ENCODE results near the gene BCORL1. TPM values are rescaled to one million over a fixed set of nuclear protein-coding genes. Genes with fewer than 3 reads are reported as not detected.

Gene BCORL1
- total RNA-seq, 1 donor from 2014 or later, result 6.1 TPM

DNA sequence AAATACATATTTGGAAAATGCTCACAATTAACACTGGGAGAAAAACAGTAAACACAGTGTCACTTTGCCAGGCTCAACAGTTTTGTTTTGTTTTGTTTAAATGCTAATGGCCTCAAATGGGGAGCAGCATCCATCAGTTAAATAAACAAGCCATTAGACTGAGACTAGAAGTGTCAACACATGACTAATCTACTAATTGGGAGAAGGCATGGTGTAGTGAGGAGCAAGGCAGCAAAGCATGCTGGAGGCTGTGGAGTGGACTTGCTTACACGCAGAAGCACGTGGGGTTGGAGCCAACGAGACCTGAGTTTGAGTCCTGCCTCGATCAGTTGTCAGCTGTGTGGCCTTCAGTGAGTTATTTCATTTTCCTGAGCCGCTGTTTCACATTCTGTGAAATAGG is 47.5 kb upstream of the BCORL1 start:
- H3K9me3 ChIP-seq, result no peaks in the 10 kb centered on the region
- TF ChIP-seq POLR2AphosphoS5 (IDR thresholded peaks at IDR 0.05; ENCODE audit: insufficient read depth in 1 of 2, low read depth in 1 of 2), result no peak
- TF ChIP-seq POLR2A (IDR thresholded peaks at IDR 0.05), result no peak
- TF ChIP-seq, protein P1, sequence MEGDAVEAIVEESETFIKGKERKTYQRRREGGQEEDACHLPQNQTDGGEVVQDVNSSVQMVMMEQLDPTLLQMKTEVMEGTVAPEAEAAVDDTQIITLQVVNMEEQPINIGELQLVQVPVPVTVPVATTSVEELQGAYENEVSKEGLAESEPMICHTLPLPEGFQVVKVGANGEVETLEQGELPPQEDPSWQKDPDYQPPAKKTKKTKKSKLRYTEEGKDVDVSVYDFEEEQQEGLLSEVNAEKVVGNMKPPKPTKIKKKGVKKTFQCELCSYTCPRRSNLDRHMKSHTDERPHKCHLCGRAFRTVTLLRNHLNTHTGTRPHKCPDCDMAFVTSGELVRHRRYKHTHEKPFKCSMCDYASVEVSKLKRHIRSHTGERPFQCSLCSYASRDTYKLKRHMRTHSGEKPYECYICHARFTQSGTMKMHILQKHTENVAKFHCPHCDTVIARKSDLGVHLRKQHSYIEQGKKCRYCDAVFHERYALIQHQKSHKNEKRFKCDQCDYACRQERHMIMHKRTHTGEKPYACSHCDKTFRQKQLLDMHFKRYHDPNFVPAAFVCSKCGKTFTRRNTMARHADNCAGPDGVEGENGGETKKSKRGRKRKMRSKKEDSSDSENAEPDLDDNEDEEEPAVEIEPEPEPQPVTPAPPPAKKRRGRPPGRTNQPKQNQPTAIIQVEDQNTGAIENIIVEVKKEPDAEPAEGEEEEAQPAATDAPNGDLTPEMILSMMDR (IDR thresholded peaks at IDR 0.05), result no peak
- intact Hi-C loops (cut with DNase I), result no loop called here
- no peaks in the 10 kb centered on the region for H3K36me3 ChIP-seq
- H3K27ac ChIP-seq, result no peak overlapping the region
- H3K4me3 ChIP-seq, result no peak overlapping the region
- DNase-seq (ENCODE audit: extremely low spot score in 2 of 2), result no peak
- no peaks in the 10 kb centered on the region for H3K27me3 ChIP-seq
- H3K4me1 ChIP-seq, result no peaks in the 10 kb centered on the region

DNA sequence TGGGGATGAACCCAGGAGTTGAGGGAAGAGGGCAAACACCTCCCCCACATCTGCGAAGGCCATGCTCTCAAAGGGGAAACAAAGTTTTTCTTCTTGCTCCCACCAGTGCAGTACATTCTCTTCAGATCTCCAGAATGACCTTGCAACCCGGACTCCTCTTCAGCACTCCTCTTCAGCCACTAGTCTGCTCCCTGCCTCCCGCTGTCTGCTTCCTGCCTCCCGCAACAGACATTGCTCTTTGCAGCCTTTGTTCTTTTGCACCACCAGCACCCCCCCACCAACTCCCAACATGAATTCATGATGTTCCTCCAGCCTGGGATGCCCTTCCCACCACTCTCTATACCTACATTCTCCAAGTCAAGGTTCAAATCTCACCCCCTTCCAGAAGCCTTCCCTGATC is 44.4 kb upstream of the BCORL1 start:
- DNase-seq (ENCODE audit: extremely low spot score in 2 of 2), result no peak

DNA sequence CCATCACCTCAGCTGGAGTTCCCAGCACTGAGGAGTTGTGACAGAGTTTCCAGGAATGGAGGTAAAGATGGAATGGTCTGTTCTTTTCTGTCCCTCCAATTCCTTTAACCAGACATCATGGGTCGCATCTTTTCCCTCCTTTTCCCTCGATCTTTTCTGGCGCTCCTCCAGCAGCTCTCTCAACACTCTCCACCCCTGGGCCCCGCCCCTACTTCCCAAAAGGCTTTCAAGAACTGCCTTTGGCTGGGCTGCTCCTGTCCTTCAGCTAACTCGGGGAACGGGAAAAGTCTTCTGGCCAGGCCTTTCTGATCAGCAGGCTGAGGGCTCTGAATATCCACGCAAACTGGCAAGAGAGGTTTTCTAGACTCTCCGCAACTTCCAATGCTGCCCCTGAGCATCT is 42.4 kb upstream of the BCORL1 start:
- H3K4me3 ChIP-seq, result no peak overlapping the region
- H3K27me3 ChIP-seq, result no peaks in the 10 kb centered on the region
- TF ChIP-seq POLR2A (IDR thresholded peaks at IDR 0.05) (no peak), POLR2AphosphoS5 (IDR thresholded peaks at IDR 0.05; ENCODE audit: insufficient read depth in 1 of 2, low read depth in 1 of 2) (no peak)
- TF ChIP-seq, protein P1 (IDR thresholded peaks at IDR 0.05), result no peak
- DNase-seq (ENCODE audit: extremely low spot score in 2 of 2), result no peak
- H3K9me3 ChIP-seq, result no peaks in the 10 kb centered on the region
- H3K27ac ChIP-seq, result no peak overlapping the region
- H3K36me3 ChIP-seq, result no peaks in the 10 kb centered on the region
- H3K4me1 ChIP-seq, result no peaks in the 10 kb centered on the region
- intact Hi-C loops (cut with DNase I), result no loop called here

More for the DNA sequence above, 44.4 kb upstream of the BCORL1 start:
- TF ChIP-seq POLR2A (IDR thresholded peaks at IDR 0.05) (no peak), POLR2AphosphoS5 (IDR thresholded peaks at IDR 0.05; ENCODE audit: insufficient read depth in 1 of 2, low read depth in 1 of 2) (no peak)
- TF ChIP-seq, protein P1 (IDR thresholded peaks at IDR 0.05), result no peak
- Histone ChIP-seq H3K4me3 (no peak overlapping the region), H3K9me3 (no peaks in the 10 kb centered on the region), H3K27ac (no peak overlapping the region), H3K36me3 (no peaks in the 10 kb centered on the region), H3K4me1 (no peaks in the 10 kb centered on the region), H3K27me3 (no peaks in the 10 kb centered on the region)
- intact Hi-C loops (cut with DNase I), result no loop called here

DNA sequence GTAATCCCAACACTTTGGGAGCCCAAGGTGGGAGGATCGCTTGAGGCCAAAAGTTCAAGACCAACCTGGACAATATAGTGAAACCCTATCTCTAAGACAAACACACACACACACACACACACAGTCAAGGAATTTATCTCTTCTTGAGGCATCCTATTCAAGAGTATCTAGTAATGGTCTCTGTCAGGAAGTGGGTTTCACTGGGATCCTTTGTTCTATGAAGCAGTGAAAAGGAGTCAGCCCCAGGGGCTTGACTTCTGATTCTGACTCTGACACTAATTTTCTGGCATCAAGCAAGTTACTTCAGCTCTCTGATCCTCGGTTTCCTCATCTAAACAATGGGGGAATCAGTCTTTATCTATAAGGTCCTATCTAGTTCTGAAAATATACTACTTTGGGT is 41.7 kb upstream of the BCORL1 start:
- no peak for DNase-seq (ENCODE audit: extremely low spot score in 2 of 2)
- no peak overlapping the region for H3K27ac ChIP-seq
- no peaks in the 10 kb centered on the region for H3K9me3 ChIP-seq
- H3K4me1 ChIP-seq, result no peaks in the 10 kb centered on the region
- H3K27me3 ChIP-seq, result no peaks in the 10 kb centered on the region
- TF ChIP-seq POLR2AphosphoS5 (IDR thresholded peaks at IDR 0.05; ENCODE audit: insufficient read depth in 1 of 2, low read depth in 1 of 2) (no peak), POLR2A (IDR thresholded peaks at IDR 0.05) (no peak)
- TF ChIP-seq, protein P1 (IDR thresholded peaks at IDR 0.05), result no peak
- H3K36me3 ChIP-seq, result no peaks in the 10 kb centered on the region
- intact Hi-C loops (cut with DNase I), result no loop called here
- H3K4me3 ChIP-seq, result no peak overlapping the region

DNA sequence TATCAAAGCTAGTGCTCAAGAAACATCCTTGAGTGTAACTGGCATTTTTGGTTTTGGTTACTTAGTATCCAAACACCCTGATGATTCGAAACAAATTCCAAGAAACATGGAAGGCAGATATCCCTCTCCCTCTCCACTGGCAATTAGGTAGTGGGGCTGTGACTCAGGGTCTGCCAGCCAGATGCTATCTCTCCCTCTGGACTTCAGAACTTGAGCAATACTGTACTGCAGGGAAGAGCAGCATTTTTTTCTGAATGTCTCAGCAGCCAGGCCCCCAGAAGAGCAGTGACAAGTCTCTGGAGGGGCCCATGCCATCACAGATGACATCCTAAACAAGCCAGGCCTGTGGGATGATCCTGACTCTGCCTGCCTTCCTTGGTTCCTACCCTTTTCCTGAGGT is 37.3 kb upstream of the BCORL1 start:
- Histone ChIP-seq H3K9me3 (no peaks in the 10 kb centered on the region), H3K27me3 (no peaks in the 10 kb centered on the region), H3K36me3 (no peaks in the 10 kb centered on the region), H3K4me3 (no peak overlapping the region), H3K4me1 (no peaks in the 10 kb centered on the region), H3K27ac (no peak overlapping the region)
- no peak for DNase-seq (ENCODE audit: extremely low spot score in 2 of 2)
- TF ChIP-seq POLR2AphosphoS5 (IDR thresholded peaks at IDR 0.05; ENCODE audit: insufficient read depth in 1 of 2, low read depth in 1 of 2) (no peak), POLR2A (IDR thresholded peaks at IDR 0.05) (no peak)
- TF ChIP-seq, protein P1 (IDR thresholded peaks at IDR 0.05), result no peak
- intact Hi-C loops (cut with DNase I), result no loop called here

All from vagina (tissue), 2 donors.